WERI-Rb-1 (cell line): ENCODE measurements around the gene EFNA1.

Experiments
- DNase-seq: peaks from one replicate; pipeline ENCODE4 v3.0.0-alpha.2; 2020
- H3K27ac ChIP-seq: fragments of 250-450 bp; sonication (Bioruptor Pico); 2 replicates; pipeline ENCODE4 v1.5.1; 2020; ENCODE audit warnings: mild to moderate bottlenecking, moderate library complexity
- H3K27me3 ChIP-seq: fragments of 250-450 bp; sonication (Bioruptor Pico); 2 replicates; pipeline ENCODE4 v1.5.1; 2021; ENCODE audit warnings: mild to moderate bottlenecking, low read depth, moderate library complexity; ENCODE audit not compliant: insufficient read depth, severe bottlenecking
- H3K36me3 ChIP-seq: fragments of 250-450 bp; sonication (Bioruptor Pico); 2 replicates; pipeline ENCODE4 v1.5.1; 2020; ENCODE audit warnings: mild to moderate bottlenecking, moderate library complexity
- H3K4me3 ChIP-seq: 2 replicates; pipeline ENCODE4 v1.5.1; 2011; ENCODE audit warnings: low read depth, mild to moderate bottlenecking, control low read depth, low read length
- H3K9me3 ChIP-seq: fragments of 250-450 bp; sonication (Bioruptor Pico); 2 replicates; pipeline ENCODE4 v1.5.1; 2021; ENCODE audit warnings: mild to moderate bottlenecking, moderate library complexity; ENCODE audit not compliant: severe bottlenecking
- TF ChIP-seq, protein P1 (sequence below): IDR thresholded peaks from 2 replicates; pipeline ENCODE4 v1.5.1; 2011; ENCODE audit warnings: low read depth, mild to moderate bottlenecking, control low read depth, inconsistent platforms, low read length

EFNA1 gene

DNA sequence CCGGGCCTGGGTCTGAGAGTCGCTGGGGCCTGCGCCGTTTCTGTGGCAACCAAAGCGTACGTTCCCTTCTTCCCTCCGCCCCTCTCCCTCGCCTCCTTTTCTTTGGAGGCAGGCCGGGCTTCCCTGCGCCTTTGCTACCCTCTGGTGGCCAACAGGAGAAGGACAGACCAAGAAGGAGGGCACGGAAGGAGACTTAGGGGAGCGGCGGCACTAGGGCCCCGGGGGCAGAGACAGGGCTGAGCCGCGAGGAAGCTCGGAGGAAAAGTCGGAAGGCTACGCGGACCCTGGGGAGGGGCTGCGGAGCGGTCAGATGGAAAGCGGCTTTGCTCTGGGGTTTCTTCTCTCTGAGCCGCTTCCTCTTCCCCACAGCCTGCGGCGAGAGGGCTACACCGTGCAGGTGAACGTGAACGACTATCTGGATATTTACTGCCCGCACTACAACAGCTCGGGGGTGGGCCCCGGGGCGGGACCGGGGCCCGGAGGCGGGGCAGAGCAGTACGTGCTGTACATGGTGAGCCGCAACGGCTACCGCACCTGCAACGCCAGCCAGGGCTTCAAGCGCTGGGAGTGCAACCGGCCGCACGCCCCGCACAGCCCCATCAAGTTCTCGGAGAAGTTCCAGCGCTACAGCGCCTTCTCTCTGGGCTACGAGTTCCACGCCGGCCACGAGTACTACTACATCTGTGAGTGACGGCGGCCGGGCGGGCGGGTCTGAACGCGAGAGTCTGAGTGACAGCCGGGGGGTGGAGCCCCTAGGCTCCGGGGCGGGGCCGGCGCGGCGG lies 42.8 kb upstream of the EFNA1 start:
- TF ChIP-seq, protein P1, sequence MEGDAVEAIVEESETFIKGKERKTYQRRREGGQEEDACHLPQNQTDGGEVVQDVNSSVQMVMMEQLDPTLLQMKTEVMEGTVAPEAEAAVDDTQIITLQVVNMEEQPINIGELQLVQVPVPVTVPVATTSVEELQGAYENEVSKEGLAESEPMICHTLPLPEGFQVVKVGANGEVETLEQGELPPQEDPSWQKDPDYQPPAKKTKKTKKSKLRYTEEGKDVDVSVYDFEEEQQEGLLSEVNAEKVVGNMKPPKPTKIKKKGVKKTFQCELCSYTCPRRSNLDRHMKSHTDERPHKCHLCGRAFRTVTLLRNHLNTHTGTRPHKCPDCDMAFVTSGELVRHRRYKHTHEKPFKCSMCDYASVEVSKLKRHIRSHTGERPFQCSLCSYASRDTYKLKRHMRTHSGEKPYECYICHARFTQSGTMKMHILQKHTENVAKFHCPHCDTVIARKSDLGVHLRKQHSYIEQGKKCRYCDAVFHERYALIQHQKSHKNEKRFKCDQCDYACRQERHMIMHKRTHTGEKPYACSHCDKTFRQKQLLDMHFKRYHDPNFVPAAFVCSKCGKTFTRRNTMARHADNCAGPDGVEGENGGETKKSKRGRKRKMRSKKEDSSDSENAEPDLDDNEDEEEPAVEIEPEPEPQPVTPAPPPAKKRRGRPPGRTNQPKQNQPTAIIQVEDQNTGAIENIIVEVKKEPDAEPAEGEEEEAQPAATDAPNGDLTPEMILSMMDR, result peak; percentile 98
- Histone ChIP-seq H3K9me3 (no peaks in the 10 kb centered on the region), H3K27me3 (peaks cover 24% of the 10 kb centered on the region), H3K36me3 (no peaks in the 10 kb centered on the region), H3K4me3 (peak overlapping the region; percentile 53), H3K27ac (peak overlapping the region; percentile 53)
- peak; percentile 100 for DNase-seq

DNA sequence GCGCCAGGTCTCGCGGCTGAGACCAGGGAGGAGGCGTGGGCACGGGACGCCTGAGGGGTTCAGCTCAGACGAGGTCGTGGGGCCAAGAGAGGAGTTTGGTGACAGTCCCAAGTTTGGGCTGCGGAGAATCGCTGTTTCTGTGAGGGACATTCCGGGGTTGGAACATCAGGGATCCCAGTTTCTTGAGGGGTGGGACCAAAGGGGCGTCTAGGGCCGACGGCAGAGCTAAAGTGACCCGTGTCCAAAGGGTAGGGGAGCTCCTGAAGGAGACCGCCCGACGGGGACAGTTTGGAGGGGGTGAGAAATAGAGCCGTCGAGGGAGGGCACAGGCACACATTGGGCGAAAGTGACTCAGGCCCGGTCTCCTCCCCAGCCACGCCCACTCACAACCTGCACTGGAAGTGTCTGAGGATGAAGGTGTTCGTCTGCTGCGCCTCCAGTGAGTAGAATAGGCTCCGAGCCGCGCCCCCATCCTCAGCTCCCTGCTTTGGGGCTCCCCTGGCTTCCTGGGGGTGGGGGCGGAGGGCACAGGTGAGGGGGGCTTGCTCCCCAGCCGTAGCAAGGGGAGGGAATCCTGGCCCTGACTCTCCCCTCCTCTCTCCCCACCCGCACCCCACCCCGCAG lies 42.1 kb upstream of the EFNA1 start:
- Histone ChIP-seq H3K36me3 (no peaks in the 10 kb centered on the region), H3K27ac (peak overlapping the region; percentile 53), H3K9me3 (no peaks in the 10 kb centered on the region), H3K4me3 (peak overlapping the region; percentile 53), H3K27me3 (peaks cover 18% of the 10 kb centered on the region)
- peak; percentile 72 for DNase-seq
- TF ChIP-seq, protein P1, result no peak

DNA sequence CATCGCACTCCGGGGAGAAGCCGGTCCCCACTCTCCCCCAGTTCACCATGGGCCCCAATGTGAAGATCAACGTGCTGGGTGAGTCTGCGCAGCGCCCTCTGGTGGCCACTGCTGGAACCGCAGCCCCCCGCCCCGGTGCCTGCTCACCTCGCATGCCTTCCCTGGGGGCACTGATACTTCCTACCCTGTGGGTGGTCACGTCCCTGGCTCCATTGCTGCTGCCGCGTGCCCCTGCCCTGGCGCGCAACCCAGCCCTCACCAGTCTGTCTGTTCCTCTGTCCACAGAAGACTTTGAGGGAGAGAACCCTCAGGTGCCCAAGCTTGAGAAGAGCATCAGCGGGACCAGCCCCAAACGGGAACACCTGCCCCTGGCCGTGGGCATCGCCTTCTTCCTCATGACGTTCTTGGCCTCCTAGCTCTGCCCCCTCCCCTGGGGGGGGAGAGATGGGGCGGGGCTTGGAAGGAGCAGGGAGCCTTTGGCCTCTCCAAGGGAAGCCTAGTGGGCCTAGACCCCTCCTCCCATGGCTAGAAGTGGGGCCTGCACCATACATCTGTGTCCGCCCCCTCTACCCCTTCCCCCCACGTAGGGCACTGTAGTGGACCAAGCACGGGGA lies 41.4 kb upstream of the EFNA1 start:
- TF ChIP-seq, protein P1, result peak; percentile 100
- no peaks in the 10 kb centered on the region for H3K36me3 ChIP-seq
- DNase-seq, result peak; percentile 93
- H3K4me3 ChIP-seq, result peak overlapping the region; percentile 53
- no peak overlapping the region for H3K27ac ChIP-seq
- no peaks in the 10 kb centered on the region for H3K9me3 ChIP-seq
- peaks cover 14% of the 10 kb centered on the region for H3K27me3 ChIP-seq

GRCh38 chr1:155086856-155087535 lies 40.7 kb upstream of the EFNA1 start:
- H3K36me3 ChIP-seq, result no peaks in the 10 kb centered on the region

More at GRCh38 chr1:155086856-155087535, 40.7 kb upstream of the EFNA1 start:
- Histone ChIP-seq H3K9me3 (no peaks in the 10 kb centered on the region), H3K27ac (no peak overlapping the region), H3K27me3 (peaks cover 9% of the 10 kb centered on the region), H3K4me3 (no peak overlapping the region)
- TF ChIP-seq, protein P1, result peak; percentile 71
- peak; percentile 69 for DNase-seq
